Measurements from ENCODE around the gene SLC25A5. TPM values are rescaled to one million over a fixed set of nuclear protein-coding genes. Genes with fewer than 3 reads are reported as not detected.

The SLC25A5 gene
- polyA plus RNA-seq, 1 of the 3 experiments (the other 2 are of a cell fraction): 387 TPM

- no peaks in the 10 kb centered on the region for H3F3A ChIP-seq (replicated peaks; ENCODE audit: insufficient read depth)
- 0 out of 2 replicates have a peak, but pooled peaks cover 4% of the 10 kb centered on the region for H3K27me3 ChIP-seq (ENCODE audit: insufficient read depth)
- H3K9me2 ChIP-seq: no peaks in the 10 kb centered on the region
- ChIA-PET POLR2A (no interaction called here), CTCF (no interaction called here)
- no peak overlapping the region for H3K9ac ChIP-seq
- H3K4me3 ChIP-seq (ENCODE audit: low read depth in 2 of 2, low read length in 1 of 2): no peak overlapping the region
- H3K9me3 ChIP-seq: no peaks in the 10 kb centered on the region
- H3K27ac ChIP-seq (ENCODE audit: low read depth in 2 of 2, low read length in 1 of 2): no peak overlapping the region
- no peaks in the 10 kb centered on the region for H3K79me2 ChIP-seq (ENCODE audit: insufficient read depth)
- H3K36me3 ChIP-seq (replicated peaks in 1 of 2; ENCODE audit: control insufficient read depth in 1 of 2, insufficient read depth in 2 of 2, low read length in 1 of 2): no peaks in the 10 kb centered on the region
- H4K20me1 ChIP-seq (ENCODE audit: insufficient read depth): no peaks in the 10 kb centered on the region
- TF ChIP-seq, protein P1, sequence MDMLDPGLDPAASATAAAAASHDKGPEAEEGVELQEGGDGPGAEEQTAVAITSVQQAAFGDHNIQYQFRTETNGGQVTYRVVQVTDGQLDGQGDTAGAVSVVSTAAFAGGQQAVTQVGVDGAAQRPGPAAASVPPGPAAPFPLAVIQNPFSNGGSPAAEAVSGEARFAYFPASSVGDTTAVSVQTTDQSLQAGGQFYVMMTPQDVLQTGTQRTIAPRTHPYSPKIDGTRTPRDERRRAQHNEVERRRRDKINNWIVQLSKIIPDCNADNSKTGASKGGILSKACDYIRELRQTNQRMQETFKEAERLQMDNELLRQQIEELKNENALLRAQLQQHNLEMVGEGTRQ (IDR thresholded peaks at IDR 0.05; ENCODE audit: borderline replicate concordance, low read depth, low read length): no peak
- TF ChIP-seq, protein P2, sequence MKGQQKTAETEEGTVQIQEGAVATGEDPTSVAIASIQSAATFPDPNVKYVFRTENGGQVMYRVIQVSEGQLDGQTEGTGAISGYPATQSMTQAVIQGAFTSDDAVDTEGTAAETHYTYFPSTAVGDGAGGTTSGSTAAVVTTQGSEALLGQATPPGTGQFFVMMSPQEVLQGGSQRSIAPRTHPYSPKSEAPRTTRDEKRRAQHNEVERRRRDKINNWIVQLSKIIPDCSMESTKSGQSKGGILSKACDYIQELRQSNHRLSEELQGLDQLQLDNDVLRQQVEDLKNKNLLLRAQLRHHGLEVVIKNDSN (IDR thresholded peaks at IDR 0.05; ENCODE audit: borderline replicate concordance, low read depth): no peak
- TF ChIP-seq RAD21 (IDR thresholded peaks at IDR 0.05; ENCODE audit: low read length) (no peak), MEF2A (IDR thresholded peaks at IDR 0.05; ENCODE audit: borderline replicate concordance, low read depth) (no peak), RXRA (IDR thresholded peaks at IDR 0.05; ENCODE audit: borderline replicate concordance, low read depth) (no peak), POLR2AphosphoS5 (IDR thresholded peaks at IDR 0.05; ENCODE audit: low read depth, low read length) (no peak), TEAD4 (IDR thresholded peaks at IDR 0.05; ENCODE audit: borderline replicate concordance, insufficient read depth) (no peak), CHD2 (IDR thresholded peaks at IDR 0.05; ENCODE audit: low read length, partially characterized antibody) (no peak), NRF1 (IDR thresholded peaks at IDR 0.05; ENCODE audit: low read depth, low read length) (no peak), NFIC (IDR thresholded peaks at IDR 0.05; ENCODE audit: borderline replicate concordance) (no peak), RCOR1 (IDR thresholded peaks at IDR 0.05; ENCODE audit: low read length) (no peak), SIN3A (IDR thresholded peaks at IDR 0.05; ENCODE audit: borderline replicate concordance, low read depth, low read length) (no peak)
- TF ChIP-seq, protein P3, sequence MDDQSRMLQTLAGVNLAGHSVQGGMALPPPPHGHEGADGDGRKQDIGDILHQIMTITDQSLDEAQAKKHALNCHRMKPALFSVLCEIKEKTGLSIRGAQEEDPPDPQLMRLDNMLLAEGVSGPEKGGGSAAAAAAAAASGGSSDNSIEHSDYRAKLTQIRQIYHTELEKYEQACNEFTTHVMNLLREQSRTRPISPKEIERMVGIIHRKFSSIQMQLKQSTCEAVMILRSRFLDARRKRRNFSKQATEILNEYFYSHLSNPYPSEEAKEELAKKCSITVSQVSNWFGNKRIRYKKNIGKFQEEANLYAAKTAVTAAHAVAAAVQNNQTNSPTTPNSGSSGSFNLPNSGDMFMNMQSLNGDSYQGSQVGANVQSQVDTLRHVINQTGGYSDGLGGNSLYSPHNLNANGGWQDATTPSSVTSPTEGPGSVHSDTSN (IDR thresholded peaks at IDR 0.05): no peak
- WGBS (ENCODE audit: low lambda C conversion rate): 46% methylated on average over 3 of the region's 4 CpGs
- no peak overlapping the region for H2AFZ ChIP-seq (ENCODE audit: low read depth)
- H3K4me1 ChIP-seq (ENCODE audit: control insufficient read depth in 1 of 2, insufficient read depth in 2 of 2, low read depth in 1 of 2, low read length in 1 of 2): no peaks in the 10 kb centered on the region
- H3K4me2 ChIP-seq: no peak overlapping the region
- no peak for DNase-seq
These were observed 49.1 kb upstream of the SLC25A5 start for GRCh38 chrX:119419146-119419545.

DNA sequence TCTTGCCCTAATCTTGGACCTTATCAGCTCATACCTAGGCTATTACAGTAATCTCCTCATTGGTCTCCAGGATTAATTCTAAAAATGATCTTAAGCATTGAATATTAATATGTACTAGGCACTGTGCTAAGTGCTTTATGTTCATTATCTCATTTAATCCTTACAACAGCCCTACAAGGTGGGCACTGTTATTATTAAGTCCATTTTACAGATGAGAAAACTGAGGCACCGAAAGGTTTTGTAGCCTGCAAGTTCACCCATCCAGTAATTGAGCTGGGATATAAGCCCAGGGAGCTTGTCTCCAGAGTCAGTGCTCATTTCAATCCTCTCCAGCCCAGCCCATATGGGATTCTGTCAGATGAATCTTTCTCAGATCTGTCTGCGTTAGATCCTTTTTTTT is 48.3 kb upstream of the SLC25A5 start:
- 0 out of 2 replicates have a peak, but pooled peaks cover 4% of the 10 kb centered on the region for H3K27me3 ChIP-seq (ENCODE audit: insufficient read depth)
- H3K79me2 ChIP-seq (ENCODE audit: insufficient read depth): no peaks in the 10 kb centered on the region
- H3K27ac ChIP-seq (ENCODE audit: low read depth in 2 of 2, low read length in 1 of 2): no peak overlapping the region
- no peak for DNase-seq
- H3F3A ChIP-seq (replicated peaks; ENCODE audit: insufficient read depth): no peaks in the 10 kb centered on the region
- H2AFZ ChIP-seq (ENCODE audit: low read depth): no peak overlapping the region
- no peaks in the 10 kb centered on the region for H3K36me3 ChIP-seq (replicated peaks in 1 of 2; ENCODE audit: control insufficient read depth in 1 of 2, insufficient read depth in 2 of 2, low read length in 1 of 2)
- H4K20me1 ChIP-seq (ENCODE audit: insufficient read depth): no peaks in the 10 kb centered on the region
- ChIA-PET POLR2A (no interaction called here), CTCF (no interaction called here)
- no peak overlapping the region for H3K4me2 ChIP-seq
- no peaks in the 10 kb centered on the region for H3K9me2 ChIP-seq
- TF ChIP-seq TCF12 (IDR thresholded peaks at IDR 0.05) (no peak), IRF3 (IDR thresholded peaks at IDR 0.05; ENCODE audit: low read depth, low read length) (no peak), TEAD4 (IDR thresholded peaks at IDR 0.05; ENCODE audit: borderline replicate concordance, insufficient read depth) (no peak), JUND (IDR thresholded peaks at IDR 0.05) (no peak), NFIC (IDR thresholded peaks at IDR 0.05; ENCODE audit: borderline replicate concordance) (no peak)
- TF ChIP-seq, protein P1 (IDR thresholded peaks at IDR 0.05; ENCODE audit: borderline replicate concordance, low read depth, low read length): no peak
- TF ChIP-seq, protein P2 (IDR thresholded peaks at IDR 0.05; ENCODE audit: borderline replicate concordance, low read depth): no peak
- H3K4me3 ChIP-seq (ENCODE audit: low read depth in 2 of 2, low read length in 1 of 2): no peak overlapping the region
- H3K9me3 ChIP-seq: no peaks in the 10 kb centered on the region
- WGBS (ENCODE audit: low lambda C conversion rate): 44% methylated on average over 2 of the region's 2 CpGs
- H3K9ac ChIP-seq: no peak overlapping the region
- H3K4me1 ChIP-seq (ENCODE audit: control insufficient read depth in 1 of 2, insufficient read depth in 2 of 2, low read depth in 1 of 2, low read length in 1 of 2): no peaks in the 10 kb centered on the region

Data from SK-N-SH (cell line).